Hematopoietic multipotent progenitor cell treated with erythropoietin and hydrocortisone succinate and interleukin-3 and kit ligand, for 6 days (in vitro differentiated cells): ENCODE measurements around the gene CLCN6.
A peak's percentile ranks its signal among the peaks of the same experiment; 100 is the strongest.

ENCODE experiments used
- DNase-seq: peaks from one replicate; pipeline ENCODE4 v3.0.0-alpha.2; 2015

Gene CLCN6

GRCh38 chr1:11805422-11806306, at the start of gene CLCN6, which contains the start of gene MTHFR:
TSS of gene CLCN6 (plus strand) at chr1:11806191. CDS start at chr1:11806263, 72 bp downstream.
TSS of gene MTHFR (minus strand) at chr1:11805964. CDS start at chr1:11803116, 2,848 bp downstream.
- DNase-seq = peak; percentile 100

- no peak for DNase-seq
Measured at GRCh38 chr1:11757047-11757446, 48.9 kb upstream of the CLCN6 start.

- no peak for DNase-seq
Measured at GRCh38 chr1:11759791-11760190, 46.2 kb upstream of the CLCN6 start.

- DNase-seq = no peak
Measured at GRCh38 chr1:11761285-11761684, 44.7 kb upstream of the CLCN6 start.

- peak; percentile 51 for DNase-seq
Measured at GRCh38 chr1:11761988-11762406, 44.0 kb upstream of the CLCN6 start, which contains the start of gene C1orf167. TSS of gene C1orf167 (plus strand) at chr1:11762193. CDS start at chr1:11764401, 2,208 bp downstream.

- no peak for DNase-seq
Measured at GRCh38 chr1:11764115-11764514, 41.9 kb upstream of the CLCN6 start.

- DNase-seq = no peak
Measured at GRCh38 chr1:11764519-11764918, 41.5 kb upstream of the CLCN6 start.

GRCh38 chr1:11765661-11766428, 40.1 kb upstream of the CLCN6 start:
- DNase-seq = no peak

GRCh38 chr1:11766429-11766776, 39.6 kb upstream of the CLCN6 start:
- DNase-seq = no peak

GRCh38 chr1:11767922-11768704, 37.9 kb upstream of the CLCN6 start:
- no peak for DNase-seq

- DNase-seq = no peak
Measured at GRCh38 chr1:11768821-11769220, 37.2 kb upstream of the CLCN6 start.

GRCh38 chr1:11769274-11769673, 36.7 kb upstream of the CLCN6 start:
- DNase-seq = no peak

GRCh38 chr1:11770011-11770410, 36.0 kb upstream of the CLCN6 start:
- no peak for DNase-seq

- DNase-seq = no peak
Measured at GRCh38 chr1:11771481-11772043, 34.4 kb upstream of the CLCN6 start.

GRCh38 chr1:11772458-11772857, 33.5 kb upstream of the CLCN6 start:
- DNase-seq = no peak

- DNase-seq = no peak
Measured at GRCh38 chr1:11774753-11775152, 31.2 kb upstream of the CLCN6 start.

GRCh38 chr1:11777658-11778322, 28.2 kb upstream of the CLCN6 start:
- DNase-seq = peak; percentile 31

- DNase-seq = no peak
Measured at GRCh38 chr1:11778336-11778735, 27.7 kb upstream of the CLCN6 start.

GRCh38 chr1:11778844-11779623, 27.0 kb upstream of the CLCN6 start:
- no peak for DNase-seq

GRCh38 chr1:11779715-11780379, 26.1 kb upstream of the CLCN6 start:
- DNase-seq = no peak
